ENCODE results near the gene CTSE.

DNA sequence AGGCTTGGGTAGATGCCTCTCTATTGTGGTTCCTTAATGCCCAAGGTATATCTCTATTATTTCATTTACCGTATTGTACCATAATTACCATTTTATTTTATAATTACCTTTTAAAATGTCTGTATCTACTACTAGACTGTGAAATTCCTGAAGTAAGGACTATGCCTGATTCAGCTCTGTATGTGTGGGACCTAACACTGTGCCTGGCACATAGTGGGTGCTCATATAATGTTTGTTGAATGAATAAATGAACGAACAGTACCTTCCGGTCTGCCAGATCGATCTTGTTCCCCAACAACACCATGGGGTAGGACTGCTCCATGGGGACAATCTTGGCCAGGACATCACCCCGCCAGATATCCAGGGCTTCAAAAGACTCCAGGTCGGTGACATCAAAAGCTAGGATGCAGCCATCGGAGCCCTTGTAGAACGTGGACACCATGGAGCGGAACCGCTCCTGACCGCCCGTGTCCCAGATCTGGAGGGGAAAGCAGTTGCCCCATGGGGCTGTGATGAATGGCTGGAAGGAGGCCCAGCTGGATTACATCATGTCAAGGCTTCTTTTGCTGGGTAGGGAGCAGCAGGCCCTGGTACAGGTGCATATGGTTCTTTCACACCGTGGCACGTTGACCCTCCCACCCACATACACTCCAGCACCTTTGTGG is 31.3 kb downstream of the CTSE start:
- 0 out of 2 replicates have a peak, but pooled peaks have one; percentile 17 for TF ChIP-seq YY1 (IDR thresholded peaks at IDR 0.05; ENCODE audit: low read depth)
- TF ChIP-seq EP300 (IDR thresholded peaks at IDR 0.05; ENCODE audit: borderline replicate concordance) = peak; percentile 80; the same call in 1 of the 2 replicates

All from Ishikawa (cell line).